Epithelial cell of proximal tubule (primary cell): ENCODE results near the gene EPM2A. TPM values are rescaled to one million over a fixed set of nuclear protein-coding genes. Genes with fewer than 3 reads are reported as not detected.
"Not testable (repeated sequence)": the region's sequence is repeated elsewhere in the genome, so short reads cannot be mapped to it uniquely, and the experiment has no call there.

ENCODE experiments used
- DNase-seq: peaks from one replicate; pipeline ENCODE4 v3.0.0-alpha.2; 2011; ENCODE audit warnings: low read depth
- H3K4me3 ChIP-seq: 2 replicates; pipeline ENCODE4 v1.5.1; 2011; ENCODE audit warnings: low read depth, mild to moderate bottlenecking, low read length
- CTCF ChIP-seq: conservative IDR thresholded peaks from 2 replicates; pipeline ENCODE4 v1.5.1; 2012; ENCODE audit warnings: low read depth, mild to moderate bottlenecking, low read length
- total RNA-seq: library from RNA; depleted of rRNA; stranded (reverse); fragments of >200 nt; gene quantifications from 2 replicates; pipeline ENCODE4 v1.2.3, GENCODE V29; 2015

EPM2A gene
- total RNA-seq, 1 donor from 2014 or later: 6.2 TPM

DNA sequence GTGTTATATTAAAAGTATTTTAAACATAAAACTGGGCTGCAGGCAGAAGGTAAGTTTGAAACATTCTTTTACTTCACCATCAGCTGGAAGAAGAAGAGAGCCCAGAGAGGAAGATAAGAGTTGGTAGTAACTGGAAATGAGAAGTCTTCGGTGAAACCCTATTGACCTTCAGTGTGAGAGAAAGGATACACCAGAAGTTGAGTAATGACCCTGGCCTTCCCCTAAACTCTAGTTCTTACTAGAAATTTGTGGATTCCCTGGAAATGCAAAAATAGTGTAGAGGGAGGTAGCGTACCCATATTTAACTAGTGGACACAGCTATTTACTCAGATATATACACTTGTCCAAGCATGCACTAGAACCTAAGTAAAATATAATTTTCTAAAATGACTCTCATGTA lies 8.0 kb upstream of the EPM2A start:
- no peak for TF ChIP-seq CTCF
- no peak for DNase-seq
- H3K4me3 ChIP-seq: no peak overlapping the region

GRCh38 chr6:145742472-145742871 lies 7.2 kb upstream of the EPM2A start:
- DNase-seq, H3K4me3 ChIP-seq: not testable (repeated sequence)

GRCh38 chr6:145739685-145740084 lies 4.4 kb upstream of the EPM2A start:
- H3K4me3 ChIP-seq, DNase-seq: not testable (repeated sequence)

- no peak overlapping the region for H3K4me3 ChIP-seq
- TF ChIP-seq CTCF: no peak
- DNase-seq: no peak
These were observed 2.9 kb upstream of the EPM2A start for GRCh38 chr6:145738265-145738664.

DNA sequence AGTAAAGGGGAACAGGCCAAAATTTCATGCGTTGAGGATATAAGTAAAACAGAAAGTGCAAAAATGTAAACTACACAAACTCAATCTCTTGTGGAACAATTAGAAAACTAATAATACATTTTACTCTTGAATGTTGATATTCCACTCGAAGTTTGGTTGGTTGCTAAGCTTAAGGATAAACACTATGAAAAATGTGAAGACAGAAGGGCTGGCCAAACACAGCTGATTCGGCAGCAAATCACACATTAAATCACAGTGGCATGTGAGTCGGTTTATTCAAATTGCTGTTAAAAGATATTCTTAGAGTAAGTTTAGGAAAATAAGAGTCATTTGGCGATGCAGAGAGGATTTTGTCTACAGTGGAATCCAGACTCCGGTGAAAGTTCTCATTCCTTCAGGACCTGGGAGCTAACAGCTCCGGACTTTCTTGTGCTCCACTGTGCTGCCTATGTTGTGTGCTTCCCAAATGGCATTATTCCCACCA lies 1.4 kb upstream of the EPM2A start:
- DNase-seq: no peak
- peak overlapping the region; percentile 77 for H3K4me3 ChIP-seq
- TF ChIP-seq CTCF: no peak

GRCh38 chr6:145734486-145735355 lies 599 bp downstream of the EPM2A start:
- DNase-seq: no peak
- TF ChIP-seq CTCF: no peak
- peak overlapping the region; percentile 77 for H3K4me3 ChIP-seq

DNA sequence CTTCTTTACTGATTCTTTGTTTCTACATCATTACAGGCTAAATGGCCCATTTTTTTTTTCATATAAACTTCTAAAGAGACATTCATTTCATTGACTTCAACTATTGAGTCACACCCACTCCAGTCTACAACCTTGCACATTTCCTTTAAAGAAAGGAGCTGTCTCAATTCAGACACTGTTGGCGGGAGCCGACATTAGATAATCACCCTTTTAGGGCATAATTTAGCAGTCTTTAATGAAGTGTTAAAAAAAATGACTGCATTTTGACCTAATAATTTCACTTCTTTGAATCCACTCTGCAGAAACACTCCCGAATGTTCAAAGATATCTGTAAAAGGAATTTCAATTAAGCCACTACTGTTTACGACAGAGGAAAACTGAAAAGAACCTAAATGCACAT lies 1.5 kb downstream of the EPM2A start:
- TF ChIP-seq CTCF: no peak
- no peak for DNase-seq
- peak overlapping the region; percentile 77 for H3K4me3 ChIP-seq

GRCh38 chr6:145733207-145733606 lies 2.1 kb downstream of the EPM2A start:
- no peak for DNase-seq
- TF ChIP-seq CTCF: no peak
- no peak overlapping the region for H3K4me3 ChIP-seq
